GM19467 (cell line): Measurements from ENCODE around the gene SOS2.
"Not testable (repeated sequence)": the region's sequence is repeated elsewhere in the genome, so short reads cannot be mapped to it uniquely, and the experiment has no call there.

Source experiments
- ATAC-seq: cut with Tn5 transposase; IDR thresholded peaks from one replicate; pipeline ENCODE4 v1.9.1; 2021; ENCODE audit warnings: mild to moderate bottlenecking, moderate library complexity; ENCODE audit not compliant: unreplicated experiment

SOS2 gene

GRCh38 chr14:50228313-50228712, 3.1 kb downstream of the SOS2 start:
- no peak for ATAC-seq

DNA sequence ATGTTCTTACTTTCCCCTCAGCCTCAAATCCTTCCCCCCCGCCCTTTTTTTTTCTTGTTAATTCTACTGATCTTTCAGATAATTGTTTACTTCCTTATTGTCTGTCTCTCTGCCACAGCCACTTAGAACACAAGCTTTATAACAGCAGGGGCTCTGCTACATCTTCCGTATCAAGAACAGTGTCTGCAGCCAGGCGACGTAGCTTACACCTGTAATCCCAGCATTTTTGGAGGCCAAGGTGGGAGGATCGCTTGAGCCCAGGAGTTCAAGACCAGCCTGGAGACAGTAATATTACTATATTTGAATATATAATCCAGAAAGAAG, 5.4 kb downstream of the SOS2 start:
- no peak for ATAC-seq

GRCh38 chr14:50225067-50225973, 6.1 kb downstream of the SOS2 start:
- no peak for ATAC-seq

- ATAC-seq: no peak
Measured at GRCh38 chr14:50222055-50222613, 9.2 kb downstream of the SOS2 start.

DNA sequence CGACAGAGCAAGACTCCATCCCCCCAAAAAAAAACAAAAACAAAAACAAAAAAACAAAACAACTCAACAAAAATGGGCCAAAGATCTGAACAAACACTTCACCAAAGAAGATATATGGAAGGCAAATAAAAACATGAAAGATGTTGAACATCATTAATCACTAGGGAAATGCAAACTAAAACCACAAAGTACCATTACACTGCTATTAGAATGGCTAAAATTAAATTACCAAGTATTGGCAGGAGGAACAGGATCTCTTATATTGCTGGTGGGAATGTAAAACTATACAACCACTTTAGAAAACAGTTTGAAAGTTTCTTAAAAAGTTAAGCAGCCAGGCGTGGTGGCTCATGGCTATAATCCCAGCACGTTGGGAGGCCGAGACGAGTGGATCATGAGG, 12.9 kb downstream of the SOS2 start:
- no peak for ATAC-seq

GRCh38 chr14:50215416-50215815, 16.0 kb downstream of the SOS2 start:
- ATAC-seq: no peak

DNA sequence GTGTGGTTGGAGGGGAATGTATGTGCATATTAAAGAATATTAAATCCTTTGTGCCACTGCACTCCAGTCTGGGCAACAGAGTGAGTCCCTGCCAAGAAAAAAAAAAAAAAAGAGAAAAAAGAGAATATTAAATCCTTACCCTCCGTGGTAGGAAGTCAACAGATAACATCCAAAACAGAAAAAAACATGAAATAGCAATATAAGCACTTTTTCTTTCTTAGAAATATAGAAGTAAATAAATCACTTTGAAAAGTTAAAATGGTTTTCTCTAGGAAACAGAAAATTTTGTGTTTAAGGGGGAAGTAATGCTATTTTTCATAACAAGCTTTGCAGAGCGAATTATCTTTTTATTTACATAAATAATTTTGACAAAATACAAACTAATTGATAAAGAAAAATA, 17.6 kb downstream of the SOS2 start:
- ATAC-seq: no peak

DNA sequence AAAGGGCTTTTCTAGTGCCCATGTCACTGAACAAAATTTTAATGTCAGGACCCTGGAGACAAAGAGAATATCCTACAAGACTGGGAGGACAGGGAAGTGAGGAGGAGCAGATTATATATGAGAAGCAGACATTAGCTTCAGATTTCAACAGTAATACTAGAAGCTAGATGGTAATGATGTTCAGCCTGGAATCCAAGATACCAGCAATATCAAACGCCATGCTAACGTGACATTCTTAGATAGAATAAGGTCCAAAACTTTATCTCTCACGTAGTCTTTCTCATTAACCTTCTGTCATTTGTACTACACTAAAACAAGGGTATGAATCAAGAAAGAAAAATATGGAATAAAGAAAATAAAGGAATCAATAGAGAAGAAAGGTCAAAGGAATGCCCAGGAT, 18.7 kb downstream of the SOS2 start:
- no peak for ATAC-seq

DNA sequence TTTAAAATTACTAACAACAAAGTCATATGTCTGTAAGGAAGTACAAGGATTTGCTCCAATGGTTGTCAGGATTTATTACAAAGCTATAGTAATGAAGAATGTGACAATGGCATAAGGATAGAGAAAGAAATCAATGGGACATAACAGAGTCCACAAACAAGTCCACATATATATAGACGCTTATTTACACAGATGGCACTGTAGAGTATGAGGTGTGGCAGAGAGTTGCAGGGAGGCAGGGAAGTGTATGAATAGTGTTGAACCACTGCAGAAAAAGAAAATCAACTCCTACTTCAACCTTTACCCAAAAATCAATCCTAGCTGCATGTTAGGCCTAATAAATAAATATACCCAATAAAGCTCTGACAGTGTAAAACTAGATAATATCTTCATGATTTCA, 21.3 kb downstream of the SOS2 start:
- no peak for ATAC-seq

DNA sequence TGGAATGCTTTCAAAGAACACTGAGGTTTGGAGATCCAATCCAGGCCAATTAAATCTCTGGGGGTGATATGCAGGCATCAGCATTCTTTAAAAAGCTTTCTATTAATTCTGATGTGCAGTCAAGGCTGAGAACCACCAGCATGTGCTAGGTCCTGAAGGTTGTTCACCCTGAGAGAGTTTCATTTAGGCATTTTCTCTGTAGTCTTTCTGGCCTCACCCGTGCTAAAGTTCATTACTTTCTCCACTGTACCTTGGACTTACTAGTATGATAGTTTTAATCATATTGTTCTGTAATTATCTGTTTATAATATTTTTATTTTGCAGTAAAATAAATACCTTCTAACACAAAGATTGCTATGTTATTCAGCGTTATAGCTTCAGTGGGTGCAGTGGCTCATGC, 32.9 kb downstream of the SOS2 start:
- ATAC-seq: no peak

- ATAC-seq: no peak
Measured at GRCh38 chr14:50191499-50191898, 39.9 kb downstream of the SOS2 start.

- ATAC-seq: no peak
Measured at GRCh38 chr14:50186107-50186506, 45.3 kb downstream of the SOS2 start.

GRCh38 chr14:50173891-50174290, 57.5 kb downstream of the SOS2 start:
- no peak for ATAC-seq

GRCh38 chr14:50171895-50172294, 59.5 kb downstream of the SOS2 start:
- no peak for ATAC-seq

DNA sequence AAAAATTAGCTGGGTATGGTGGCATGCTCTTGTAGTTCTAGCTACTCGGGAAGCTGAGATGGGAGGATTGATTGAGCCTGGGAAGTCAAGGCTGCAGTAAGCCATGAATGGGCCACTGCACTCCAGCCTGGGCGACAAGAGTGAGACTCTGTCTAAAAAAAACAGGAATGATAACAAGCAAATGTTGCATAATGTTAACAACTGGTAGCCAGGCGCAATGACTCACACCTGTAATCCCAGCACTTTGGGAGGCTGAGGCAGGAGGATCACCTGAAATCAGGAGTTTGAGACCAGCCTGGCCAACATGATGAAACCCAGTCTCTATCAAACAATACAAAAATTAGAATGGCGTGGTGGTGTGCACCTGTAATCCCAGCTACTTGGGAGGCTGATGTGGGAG, 64.0 kb downstream of the SOS2 start:
- ATAC-seq: not testable (repeated sequence)

DNA sequence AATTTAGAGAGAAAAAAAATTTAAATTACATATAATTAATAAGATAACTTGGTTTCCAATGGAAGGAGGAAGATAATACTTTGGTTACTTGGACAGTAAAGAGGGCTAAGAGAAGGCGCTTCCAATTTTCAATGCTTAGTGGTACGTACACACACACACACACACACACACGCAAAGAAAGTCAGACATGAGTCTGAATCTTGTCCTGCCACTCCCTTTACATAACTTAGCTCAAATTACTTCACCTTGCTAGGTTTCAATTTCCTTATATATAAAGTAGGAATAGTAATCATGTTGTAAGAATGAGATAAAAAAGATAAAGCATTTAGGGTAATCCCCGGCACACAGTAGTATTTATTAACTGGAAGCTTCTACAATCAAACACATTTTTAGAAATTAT, 75.3 kb downstream of the SOS2 start:
- ATAC-seq: no peak

- no peak for ATAC-seq
Measured at GRCh38 chr14:50148799-50149198, 82.6 kb downstream of the SOS2 start.

- ATAC-seq: no peak
Measured at GRCh38 chr14:50139192-50139591, 92.2 kb downstream of the SOS2 start.

GRCh38 chr14:50127802-50128201, 103.6 kb downstream of the SOS2 start:
- no peak for ATAC-seq

- no peak for ATAC-seq
Measured at GRCh38 chr14:50123062-50123461, 108.3 kb downstream of the SOS2 start.

DNA sequence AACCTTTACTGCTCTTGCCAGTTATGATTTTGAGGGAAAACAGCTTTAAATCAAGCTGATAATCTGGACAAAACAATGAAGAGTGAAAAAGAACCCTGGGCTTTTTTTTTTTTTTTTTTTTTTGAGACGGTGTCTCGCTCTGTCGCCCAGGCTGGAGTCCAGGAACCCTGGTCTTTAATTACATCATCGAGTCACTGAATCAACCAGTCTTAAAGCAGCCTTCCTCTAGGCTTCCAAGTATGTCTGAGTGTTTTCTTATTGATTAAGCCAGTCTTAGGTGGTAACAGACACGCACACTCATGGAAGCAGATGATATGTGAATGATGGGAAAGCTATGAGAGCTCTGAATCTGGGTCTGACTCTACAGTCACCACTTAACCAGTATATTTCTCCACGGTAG, 109.1 kb downstream of the SOS2 start:
- no peak for ATAC-seq

DNA sequence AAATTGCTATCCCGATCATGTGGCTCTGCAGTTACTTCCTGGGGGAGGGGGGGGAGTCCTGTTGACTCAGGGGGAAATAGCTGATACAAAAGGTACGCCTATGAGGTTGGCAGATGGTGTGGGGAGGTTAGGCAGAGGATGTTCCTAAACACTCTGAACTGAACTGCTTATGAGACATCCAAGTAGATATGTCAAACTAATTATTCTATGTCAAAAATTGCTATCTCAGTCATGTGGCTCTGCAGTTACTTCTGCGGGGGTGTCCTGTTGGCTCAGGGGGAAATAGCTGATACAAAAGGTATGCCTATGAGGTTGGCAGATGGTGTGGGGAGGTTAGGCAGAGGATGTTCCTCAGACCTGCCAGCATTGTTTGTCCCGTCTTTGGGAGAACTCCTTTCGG, 109.9 kb downstream of the SOS2 start:
- no peak for ATAC-seq

- ATAC-seq: no peak
Measured at GRCh38 chr14:50117456-50117855, 113.9 kb downstream of the SOS2 start.
